Activated CD8-positive, alpha-beta memory T cell treated with anti-CD3 and anti-CD28 coated beads for 36 hours (primary cell): ENCODE data around the gene FOXI2. TPM values are rescaled to one million over a fixed set of nuclear protein-coding genes. Genes with fewer than 3 reads are reported as not detected.

Source experiments
- total RNA-seq, 2 experiments: library from RNA; stranded (reverse); gene quantifications; one replicate each; pipeline ENCODE4 v1.2.3, GENCODE V29; 2021

The FOXI2 gene
- total RNA-seq, 2 experiments from 2014 or later: not detected

Other genes starting within 250 kb of the FOXI2 start
- gene NPS, start 187.9 kb upstream of the FOXI2 start, total RNA-seq: not detected
- gene CLRN3, start 155.8 kb downstream of the FOXI2 start, total RNA-seq: not detected
- 10 to 100 TPM; 33.3 to 38.3 TPM for gene PTPRE, start 169.9 kb downstream of the FOXI2 start, total RNA-seq